ENCODE measurements around the gene UNC5C. TPM values are rescaled to one million over a fixed set of nuclear protein-coding genes. Genes with fewer than 3 reads are reported as not detected.

UNC5C gene
- total RNA-seq, 1 donor from 2014 or later = 0.70 TPM

- Mint-ChIP-seq H3K36me3 (ENCODE audit: unreplicated experiment) (no peaks in the 10 kb centered on the region), H3K4me3 (ENCODE audit: unreplicated experiment) (no peak overlapping the region), H3K27ac (ENCODE audit: unreplicated experiment) (no peak overlapping the region), H3K27me3 (ENCODE audit: unreplicated experiment) (peaks cover 29% of the 10 kb centered on the region), H3K9me3 (ENCODE audit: unreplicated experiment) (no peaks in the 10 kb centered on the region), H3K4me1 (ENCODE audit: unreplicated experiment) (peaks cover 10% of the 10 kb centered on the region)
- no peak for TF ChIP-seq CTCF (IDR thresholded peaks at IDR 0.05)
- no peak for DNase-seq (ENCODE audit: extremely low spot score, unreplicated experiment)
These were observed 334.4 kb downstream of the UNC5C start for GRCh38 chr4:95214408-95214807.

GRCh38 chr4:95213366-95213765 is 335.4 kb downstream of the UNC5C start:
- TF ChIP-seq CTCF (IDR thresholded peaks at IDR 0.05) = no peak
- Mint-ChIP-seq H3K36me3 (ENCODE audit: unreplicated experiment) (no peaks in the 10 kb centered on the region), H3K9me3 (ENCODE audit: unreplicated experiment) (no peaks in the 10 kb centered on the region), H3K4me1 (ENCODE audit: unreplicated experiment) (peaks cover 10% of the 10 kb centered on the region), H3K27ac (ENCODE audit: unreplicated experiment) (no peak overlapping the region), H3K4me3 (ENCODE audit: unreplicated experiment) (no peak overlapping the region), H3K27me3 (ENCODE audit: unreplicated experiment) (peaks cover 31% of the 10 kb centered on the region)
- no peak for DNase-seq (ENCODE audit: extremely low spot score, unreplicated experiment)

- peaks cover 10% of the 10 kb centered on the region for H3K4me1 Mint-ChIP-seq (ENCODE audit: unreplicated experiment)
- TF ChIP-seq CTCF (IDR thresholded peaks at IDR 0.05) = no peak
- H3K27me3 Mint-ChIP-seq (ENCODE audit: unreplicated experiment) = peaks cover 31% of the 10 kb centered on the region
- H3K27ac Mint-ChIP-seq (ENCODE audit: unreplicated experiment) = no peak overlapping the region
- DNase-seq (ENCODE audit: extremely low spot score, unreplicated experiment) = no peak
- no peaks in the 10 kb centered on the region for H3K36me3 Mint-ChIP-seq (ENCODE audit: unreplicated experiment)
- no peak overlapping the region for H3K4me3 Mint-ChIP-seq (ENCODE audit: unreplicated experiment)
- H3K9me3 Mint-ChIP-seq (ENCODE audit: unreplicated experiment) = no peaks in the 10 kb centered on the region
These were observed 336.1 kb downstream of the UNC5C start for GRCh38 chr4:95212692-95213091.

- DNase-seq (ENCODE audit: extremely low spot score, unreplicated experiment) = no peak
- Mint-ChIP-seq H3K9me3 (ENCODE audit: unreplicated experiment) (no peaks in the 10 kb centered on the region), H3K27me3 (ENCODE audit: unreplicated experiment) (peaks cover 33% of the 10 kb centered on the region), H3K4me3 (ENCODE audit: unreplicated experiment) (no peak overlapping the region), H3K36me3 (ENCODE audit: unreplicated experiment) (no peaks in the 10 kb centered on the region), H3K4me1 (ENCODE audit: unreplicated experiment) (no peaks in the 10 kb centered on the region), H3K27ac (ENCODE audit: unreplicated experiment) (no peak overlapping the region)
- no peak for TF ChIP-seq CTCF (IDR thresholded peaks at IDR 0.05)
These were observed 338.8 kb downstream of the UNC5C start for GRCh38 chr4:95209927-95210326.

GRCh38 chr4:95204873-95205272 is 343.9 kb downstream of the UNC5C start:
- no peak overlapping the region for H3K27ac Mint-ChIP-seq (ENCODE audit: unreplicated experiment)
- no peaks in the 10 kb centered on the region for H3K36me3 Mint-ChIP-seq (ENCODE audit: unreplicated experiment)
- TF ChIP-seq CTCF (IDR thresholded peaks at IDR 0.05) = peak; percentile 22
- DNase-seq (ENCODE audit: extremely low spot score, unreplicated experiment) = no peak
- peaks cover 9% of the 10 kb centered on the region for H3K27me3 Mint-ChIP-seq (ENCODE audit: unreplicated experiment)
- H3K9me3 Mint-ChIP-seq (ENCODE audit: unreplicated experiment) = no peaks in the 10 kb centered on the region
- no peak overlapping the region for H3K4me3 Mint-ChIP-seq (ENCODE audit: unreplicated experiment)
- no peaks in the 10 kb centered on the region for H3K4me1 Mint-ChIP-seq (ENCODE audit: unreplicated experiment)

All from osteocyte (in vitro differentiated cells).